Measurements from ENCODE around the gene CCDC183. TPM values are rescaled to one million over a fixed set of nuclear protein-coding genes. Genes with fewer than 3 reads are reported as not detected.

Gene CCDC183
- polyA plus RNA-seq, 1 donor, result 27.4 TPM

GRCh38 chr9:136847826-136848392, 51.8 kb downstream of the CCDC183 start:
- peak; percentile 86 to 92 for DNase-seq
- Histone ChIP-seq H3K27ac (ENCODE audit: low read length) (peak overlapping the region; percentile 100), H3K27me3 (ENCODE audit: control insufficient read depth, insufficient read depth, low read length) (peaks cover 40% of the 10 kb centered on the region), H3K4me3 (ENCODE audit: low read length) (peak overlapping the region; percentile 100), H3K9me3 (ENCODE audit: control insufficient read depth, low read depth, low read length) (peaks cover 32% of the 10 kb centered on the region), H3K4me1 (ENCODE audit: control insufficient read depth, insufficient read depth, low read length) (peaks cover 49% of the 10 kb centered on the region), H3K36me3 (ENCODE audit: control insufficient read depth, insufficient read depth, low read length) (peaks cover 25% of the 10 kb centered on the region)
- no CpG with 5 or more reads among the region's 48 CpGs for WGBS (ENCODE audit: insufficient coverage, low lambda C conversion rate)

- DNase-seq, result peak in 1 of 2 donors; percentile 77
- H3K27ac ChIP-seq (ENCODE audit: low read length), result peak overlapping the region; percentile 100
- H3K4me3 ChIP-seq (ENCODE audit: low read length), result peak overlapping the region; percentile 100
- peaks cover 36% of the 10 kb centered on the region for H3K27me3 ChIP-seq (ENCODE audit: control insufficient read depth, insufficient read depth, low read length)
- peaks cover 32% of the 10 kb centered on the region for H3K9me3 ChIP-seq (ENCODE audit: control insufficient read depth, low read depth, low read length)
- H3K4me1 ChIP-seq (ENCODE audit: control insufficient read depth, insufficient read depth, low read length), result peaks cover 48% of the 10 kb centered on the region
- peaks cover 30% of the 10 kb centered on the region for H3K36me3 ChIP-seq (ENCODE audit: control insufficient read depth, insufficient read depth, low read length)
- WGBS (ENCODE audit: insufficient coverage, low lambda C conversion rate), result no CpG with 5 or more reads among the region's 53 CpGs
These were observed 52.4 kb downstream of the CCDC183 start for GRCh38 chr9:136848393-136849037.

GRCh38 chr9:136849038-136849959, 53.2 kb downstream of the CCDC183 start, which contains the start of gene PHPT1:
Gene PHPT1 (plus strand): TSS chr9:136849409. CDS start chr9:136849431, 22 bp downstream.
- peak within 1 kb of the TSS; percentile 100 for H3K27ac ChIP-seq (ENCODE audit: low read length)
- peaks cover 36% of the 10 kb centered on the region for H3K36me3 ChIP-seq (ENCODE audit: control insufficient read depth, insufficient read depth, low read length)
- DNase-seq, result peak; percentile 99
- H3K9me3 ChIP-seq (ENCODE audit: control insufficient read depth, low read depth, low read length), result peaks cover 30% of the 10 kb centered on the region
- peaks cover 49% of the 10 kb centered on the region for H3K4me1 ChIP-seq (ENCODE audit: control insufficient read depth, insufficient read depth, low read length)
- H3K27me3 ChIP-seq (ENCODE audit: control insufficient read depth, insufficient read depth, low read length), result peaks cover 28% of the 10 kb centered on the region
- H3K4me3 ChIP-seq (ENCODE audit: low read length), result peak within 1 kb of the TSS; percentile 100
- 0% methylated on average over 2 of the region's 77 CpGs for WGBS (ENCODE audit: insufficient coverage, low lambda C conversion rate)

- H3K9me3 ChIP-seq (ENCODE audit: control insufficient read depth, low read depth, low read length), result peaks cover 25% of the 10 kb centered on the region
- H3K27me3 ChIP-seq (ENCODE audit: control insufficient read depth, insufficient read depth, low read length), result peaks cover 24% of the 10 kb centered on the region
- peak in 1 of 2 donors; percentile 32 for DNase-seq
- H3K36me3 ChIP-seq (ENCODE audit: control insufficient read depth, insufficient read depth, low read length), result peaks cover 45% of the 10 kb centered on the region
- H3K4me3 ChIP-seq (ENCODE audit: low read length), result peak overlapping the region; percentile 100
- WGBS (ENCODE audit: insufficient coverage, low lambda C conversion rate), result no CpG with 5 or more reads among the region's 43 CpGs
- H3K4me1 ChIP-seq (ENCODE audit: control insufficient read depth, insufficient read depth, low read length), result peaks cover 57% of the 10 kb centered on the region
- H3K27ac ChIP-seq (ENCODE audit: low read length), result peak overlapping the region; percentile 100
These were observed 54.1 kb downstream of the CCDC183 start for GRCh38 chr9:136849960-136850865.

- no CpG with 5 or more reads among the region's 23 CpGs for WGBS (ENCODE audit: insufficient coverage, low lambda C conversion rate)
- peaks cover 16% of the 10 kb centered on the region for H3K27me3 ChIP-seq (ENCODE audit: control insufficient read depth, insufficient read depth, low read length)
- peak; percentile 73 to 87 for DNase-seq
- H3K27ac ChIP-seq (ENCODE audit: low read length), result peak overlapping the region; percentile 100
- peak overlapping the region; percentile 100 for H3K4me3 ChIP-seq (ENCODE audit: low read length)
- peaks cover 20% of the 10 kb centered on the region for H3K9me3 ChIP-seq (ENCODE audit: control insufficient read depth, low read depth, low read length)
- peaks cover 53% of the 10 kb centered on the region for H3K36me3 ChIP-seq (ENCODE audit: control insufficient read depth, insufficient read depth, low read length)
- H3K4me1 ChIP-seq (ENCODE audit: control insufficient read depth, insufficient read depth, low read length), result peaks cover 64% of the 10 kb centered on the region
These were observed 55.0 kb downstream of the CCDC183 start for GRCh38 chr9:136850866-136851775.

GRCh38 chr9:136851941-136852663, 56.0 kb downstream of the CCDC183 start, which contains the start of gene MAMDC4:
Gene MAMDC4 (plus strand): TSS chr9:136852346. CDS start chr9:136852417, 71 bp downstream.
- WGBS (ENCODE audit: insufficient coverage, low lambda C conversion rate), result no CpG with 5 or more reads among the region's 23 CpGs
- H3K9me3 ChIP-seq (ENCODE audit: control insufficient read depth, low read depth, low read length), result peaks cover 14% of the 10 kb centered on the region
- peak within 1 kb of the TSS; percentile 100 for H3K27ac ChIP-seq (ENCODE audit: low read length)
- peak; percentile 89 to 94 for DNase-seq
- H3K36me3 ChIP-seq (ENCODE audit: control insufficient read depth, insufficient read depth, low read length), result peaks cover 63% of the 10 kb centered on the region
- H3K4me3 ChIP-seq (ENCODE audit: low read length), result peak within 1 kb of the TSS; percentile 100
- H3K27me3 ChIP-seq (ENCODE audit: control insufficient read depth, insufficient read depth, low read length), result peaks cover 8% of the 10 kb centered on the region
- H3K4me1 ChIP-seq (ENCODE audit: control insufficient read depth, insufficient read depth, low read length), result peaks cover 70% of the 10 kb centered on the region

GRCh38 chr9:136852664-136853595, 56.8 kb downstream of the CCDC183 start:
- Histone ChIP-seq H3K27me3 (ENCODE audit: control insufficient read depth, insufficient read depth, low read length) (peaks cover 2% of the 10 kb centered on the region), H3K27ac (ENCODE audit: low read length) (peak overlapping the region; percentile 100), H3K4me1 (ENCODE audit: control insufficient read depth, insufficient read depth, low read length) (peaks cover 77% of the 10 kb centered on the region), H3K9me3 (ENCODE audit: control insufficient read depth, low read depth, low read length) (peaks cover 12% of the 10 kb centered on the region), H3K36me3 (ENCODE audit: control insufficient read depth, insufficient read depth, low read length) (peaks cover 70% of the 10 kb centered on the region), H3K4me3 (ENCODE audit: low read length) (peak overlapping the region; percentile 100)
- DNase-seq, result peak in 1 of 2 donors; percentile 34
- no CpG with 5 or more reads among the region's 29 CpGs for WGBS (ENCODE audit: insufficient coverage, low lambda C conversion rate)

GRCh38 chr9:136853596-136854112, 57.5 kb downstream of the CCDC183 start:
- peaks cover 76% of the 10 kb centered on the region for H3K36me3 ChIP-seq (ENCODE audit: control insufficient read depth, insufficient read depth, low read length)
- no peak for DNase-seq
- peak overlapping the region; percentile 100 for H3K27ac ChIP-seq (ENCODE audit: low read length)
- H3K27me3 ChIP-seq (ENCODE audit: control insufficient read depth, insufficient read depth, low read length), result no peaks in the 10 kb centered on the region
- WGBS (ENCODE audit: insufficient coverage, low lambda C conversion rate), result no CpG with 5 or more reads among the region's 18 CpGs
- H3K9me3 ChIP-seq (ENCODE audit: control insufficient read depth, low read depth, low read length), result peaks cover 15% of the 10 kb centered on the region
- peak overlapping the region; percentile 100 for H3K4me3 ChIP-seq (ENCODE audit: low read length)
- H3K4me1 ChIP-seq (ENCODE audit: control insufficient read depth, insufficient read depth, low read length), result peaks cover 84% of the 10 kb centered on the region
